ENCODE results near the gene ARHGAP1.

DNA sequence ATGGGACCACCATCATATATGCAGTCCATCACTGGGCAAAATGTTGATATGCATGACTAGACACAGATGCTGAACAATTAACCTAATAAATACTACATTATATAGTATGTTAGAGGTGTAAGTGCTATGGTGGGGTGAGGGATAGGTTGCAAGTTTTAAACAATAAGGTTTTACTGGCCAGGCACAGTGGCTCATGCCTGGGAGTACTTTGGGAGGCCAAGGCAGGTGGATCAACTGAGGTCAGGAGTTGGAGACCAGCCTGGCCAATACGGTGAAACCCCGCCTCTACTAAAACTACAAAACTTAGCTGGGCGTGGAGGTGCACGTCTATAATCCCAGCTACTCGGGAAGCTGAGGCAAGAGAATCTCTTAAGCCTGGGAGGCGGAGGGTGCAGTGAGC, 46.7 kb upstream of the ARHGAP1 start:
- TF ChIP-seq, protein P1, sequence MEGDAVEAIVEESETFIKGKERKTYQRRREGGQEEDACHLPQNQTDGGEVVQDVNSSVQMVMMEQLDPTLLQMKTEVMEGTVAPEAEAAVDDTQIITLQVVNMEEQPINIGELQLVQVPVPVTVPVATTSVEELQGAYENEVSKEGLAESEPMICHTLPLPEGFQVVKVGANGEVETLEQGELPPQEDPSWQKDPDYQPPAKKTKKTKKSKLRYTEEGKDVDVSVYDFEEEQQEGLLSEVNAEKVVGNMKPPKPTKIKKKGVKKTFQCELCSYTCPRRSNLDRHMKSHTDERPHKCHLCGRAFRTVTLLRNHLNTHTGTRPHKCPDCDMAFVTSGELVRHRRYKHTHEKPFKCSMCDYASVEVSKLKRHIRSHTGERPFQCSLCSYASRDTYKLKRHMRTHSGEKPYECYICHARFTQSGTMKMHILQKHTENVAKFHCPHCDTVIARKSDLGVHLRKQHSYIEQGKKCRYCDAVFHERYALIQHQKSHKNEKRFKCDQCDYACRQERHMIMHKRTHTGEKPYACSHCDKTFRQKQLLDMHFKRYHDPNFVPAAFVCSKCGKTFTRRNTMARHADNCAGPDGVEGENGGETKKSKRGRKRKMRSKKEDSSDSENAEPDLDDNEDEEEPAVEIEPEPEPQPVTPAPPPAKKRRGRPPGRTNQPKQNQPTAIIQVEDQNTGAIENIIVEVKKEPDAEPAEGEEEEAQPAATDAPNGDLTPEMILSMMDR (IDR thresholded peaks at IDR 0.05): no peak
- TF ChIP-seq POLR2A (IDR thresholded peaks at IDR 0.05): no peak

All from adrenal gland (tissue), 5 donors.